NCI-H1092 treated with DMSO at 0.1 percent for 48 hours (cell line): Measurements from ENCODE around the gene HSD17B2.
A peak's percentile ranks its signal among the peaks of the same experiment; 100 is the strongest.

Source experiments
- DNase-seq: peaks from one replicate; lab custom pipeline; 2025; lab: John Stamatoyannopoulos, UW

The HSD17B2 gene

GRCh38 chr16:82049484-82049883 is 14.4 kb downstream of the HSD17B2 start:
- no peak for DNase-seq

GRCh38 chr16:82050506-82050905 is 15.5 kb downstream of the HSD17B2 start:
- no peak for DNase-seq

GRCh38 chr16:82050909-82051357 is 15.9 kb downstream of the HSD17B2 start:
- no peak for DNase-seq

GRCh38 chr16:82051656-82052055 is 16.6 kb downstream of the HSD17B2 start:
- DNase-seq: no peak

GRCh38 chr16:82055117-82055516 is 20.1 kb downstream of the HSD17B2 start:
- DNase-seq: peak; percentile 62

GRCh38 chr16:82055728-82056549 is 20.9 kb downstream of the HSD17B2 start:
- DNase-seq: no peak

GRCh38 chr16:82056550-82056896 is 21.5 kb downstream of the HSD17B2 start:
- DNase-seq: no peak

- DNase-seq: no peak
Observed at GRCh38 chr16:82059161-82059982, 24.3 kb downstream of the HSD17B2 start.

- no peak for DNase-seq
Observed at GRCh38 chr16:82059983-82060421, 24.9 kb downstream of the HSD17B2 start.

- no peak for DNase-seq
Observed at GRCh38 chr16:82061861-82062525, 26.9 kb downstream of the HSD17B2 start.

- DNase-seq: no peak
Observed at GRCh38 chr16:82062645-82063058, 27.6 kb downstream of the HSD17B2 start.

GRCh38 chr16:82063456-82064082 is 28.5 kb downstream of the HSD17B2 start:
- DNase-seq: no peak

- DNase-seq: no peak
Observed at GRCh38 chr16:82067042-82067803, 32.2 kb downstream of the HSD17B2 start.

GRCh38 chr16:82067804-82068325 is 32.8 kb downstream of the HSD17B2 start:
- no peak for DNase-seq

- no peak for DNase-seq
Observed at GRCh38 chr16:82070656-82071369, 35.8 kb downstream of the HSD17B2 start.

- no peak for DNase-seq
Observed at GRCh38 chr16:82071421-82071820, 36.4 kb downstream of the HSD17B2 start.

- no peak for DNase-seq
Observed at GRCh38 chr16:82072313-82072712, 37.3 kb downstream of the HSD17B2 start.

GRCh38 chr16:82074019-82074558 is 39.0 kb downstream of the HSD17B2 start:
- DNase-seq: no peak

GRCh38 chr16:82078125-82078524 is 43.1 kb downstream of the HSD17B2 start:
- no peak for DNase-seq

GRCh38 chr16:82079892-82080291 is 44.8 kb downstream of the HSD17B2 start:
- no peak for DNase-seq
